Panc1 (cell line): ENCODE data around the gene NUP133. TPM values are rescaled to one million over a fixed set of nuclear protein-coding genes. Genes with fewer than 3 reads are reported as not detected.
"Not testable (repeated sequence)": the region's sequence is repeated elsewhere in the genome, so short reads cannot be mapped to it uniquely, and the experiment has no call there.

Experiments
- ATAC-seq: fragments of 200-7000 bp; cut with Tn5 transposase; 2 replicates; pipeline ENCODE4 v1.9.1; 2020; ENCODE audit warnings: mild to moderate bottlenecking, moderate library complexity
- BruUV-seq: library from RNA; stranded (reverse); fragments of 400-500 nt; replicated peaks from 2 replicates; lab custom pipeline; 2021; lab: Mats Ljungman, UMichigan
- CTCF ChIA-PET: fragments of 300-600 bp; sonication (Branson Sonifier 250); formaldehyde crosslinking; loops from one replicate; lab custom pipeline; 2022; ENCODE audit warnings: antibody characterized with exemption; lab: Charles Lee
- POLR2A ChIA-PET: fragments of 300-600 bp; sonication (Branson Sonifier 250); formaldehyde crosslinking; loops from one replicate; lab custom pipeline; 2022; ENCODE audit warnings: antibody characterized with exemption; lab: Charles Lee
- DNase-seq: peaks from one replicate; pipeline ENCODE4 v3.0.0-alpha.2; 2010; ENCODE audit warnings: low read depth, low spot score
- H3K27ac ChIP-seq: 2 replicates; pipeline ENCODE4 v1.5.1; 2011; ENCODE audit warnings: mild to moderate bottlenecking, low read length, inconsistent platforms
- H3K27me3 ChIP-seq: fragments of 200-500 bp; sonication (Bioruptor generic); 2 replicates; pipeline ENCODE4 v1.6.0; 2014; ENCODE audit warnings: low read length, inconsistent platforms; ENCODE audit not compliant: control insufficient read depth, insufficient read depth
- H3K36me3 ChIP-seq: fragments of 200-500 bp; sonication (Bioruptor generic); 2 replicates; pipeline ENCODE4 v1.5.1; 2014; ENCODE audit warnings: inconsistent platforms, mild to moderate bottlenecking, low read length, moderate library complexity; ENCODE audit not compliant: control insufficient read depth, insufficient read depth
- H3K4me1 ChIP-seq: 2 replicates; pipeline ENCODE4 v1.5.1; 2011; ENCODE audit warnings: inconsistent platforms, mild to moderate bottlenecking, low read length, moderate library complexity; ENCODE audit not compliant: control insufficient read depth, insufficient read depth
- H3K4me3 ChIP-seq, 2 experiments: 2 replicates each; pipeline ENCODE4 v1.5.1; 2011 to 2012; ENCODE audit warnings: low read depth in 2 of 2, low read length in 2 of 2, mild to moderate bottlenecking in 2 of 2, inconsistent platforms in 1 of 2, moderate library complexity in 1 of 2
- H3K9me3 ChIP-seq: fragments of 200-500 bp; sonication (Bioruptor generic); 2 replicates; pipeline ENCODE4 v1.5.1; 2014; ENCODE audit warnings: low read depth, mild to moderate bottlenecking, inconsistent platforms, low read length, moderate library complexity; ENCODE audit not compliant: control insufficient read depth, insufficient read depth
- POLR2AphosphoS5 ChIP-seq: IDR thresholded peaks from 2 replicates; pipeline ENCODE4 v1.6.1; 2012; ENCODE audit warnings: mild to moderate bottlenecking, low read depth, low read length, moderate library complexity
- in situ Hi-C: cut with HindIII; loops from 2 replicates; pipeline ENCODE4 v1.10.0; 2016; ENCODE audit warnings: low sequenced_read_pairs, low pct_unique_long_range_greater_than_20kb
- intact Hi-C: fragments of 100-400 bp; cut with micrococcal nuclease; formaldehyde crosslinking; loops from one replicate; pipeline ENCODE4 v1.10.0; 2022; ENCODE audit not compliant: unreplicated experiment
- total RNA-seq: library from RNA; stranded (reverse); gene quantifications from one replicate; pipeline ENCODE4 v1.2.1, GENCODE V29; 2021; ENCODE audit not compliant: unreplicated experiment
- TF ChIP-seq, protein P1 (sequence below), 2 experiments: IDR thresholded peaks; 2 replicates each; pipeline ENCODE4 v1.6.1; 2011 to 2012; ENCODE audit warnings: low read depth in 2 of 2, control low read depth in 1 of 2, low read length in 1 of 2, mild to moderate bottlenecking in 1 of 2, moderate library complexity in 1 of 2; ENCODE audit not compliant: insufficient read depth in 1 of 2
- TF ChIP-seq, protein P2 (sequence below): fragments of 450-650 bp; IDR thresholded peaks from 2 replicates; pipeline ENCODE4 v1.5.1; 2017; ENCODE audit warnings: mild to moderate bottlenecking

NUP133 gene
- total RNA-seq, 1 experiment from 2014 or later = 39.5 TPM

DNA sequence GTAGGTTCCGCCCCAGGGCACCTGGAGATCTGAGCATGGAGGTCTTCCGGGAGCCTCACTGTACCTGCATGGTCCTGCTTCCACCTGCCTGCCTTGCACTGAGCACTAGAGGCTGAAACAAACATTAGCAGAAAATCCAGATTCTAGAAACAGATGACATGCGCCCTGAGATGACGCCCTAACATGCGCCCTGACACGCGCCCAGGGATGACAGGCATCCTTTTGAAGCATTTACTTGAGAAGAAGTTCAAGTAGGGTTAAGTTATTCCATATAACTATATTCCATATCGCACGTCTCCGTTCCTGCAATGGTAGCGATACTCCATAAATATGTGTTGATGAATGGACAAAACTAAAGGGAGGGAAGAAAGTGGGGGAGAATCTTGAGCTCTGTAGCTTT lies 87.9 kb downstream of the NUP133 start:
- ChIA-PET CTCF (no interaction called here), POLR2A (no interaction called here)
- no peak for ATAC-seq
- Histone ChIP-seq H3K36me3 (no peaks in the 10 kb centered on the region), H3K4me1 (no peaks in the 10 kb centered on the region), H3K4me3 (no peak overlapping the region), H3K27me3 (peaks cover 3% of the 10 kb centered on the region; the same call in 1 of the 2 replicates), H3K27ac (no peak overlapping the region), H3K9me3 (no peaks in the 10 kb centered on the region)
- BruUV-seq = no TSS peak
- TF ChIP-seq, protein P1, sequence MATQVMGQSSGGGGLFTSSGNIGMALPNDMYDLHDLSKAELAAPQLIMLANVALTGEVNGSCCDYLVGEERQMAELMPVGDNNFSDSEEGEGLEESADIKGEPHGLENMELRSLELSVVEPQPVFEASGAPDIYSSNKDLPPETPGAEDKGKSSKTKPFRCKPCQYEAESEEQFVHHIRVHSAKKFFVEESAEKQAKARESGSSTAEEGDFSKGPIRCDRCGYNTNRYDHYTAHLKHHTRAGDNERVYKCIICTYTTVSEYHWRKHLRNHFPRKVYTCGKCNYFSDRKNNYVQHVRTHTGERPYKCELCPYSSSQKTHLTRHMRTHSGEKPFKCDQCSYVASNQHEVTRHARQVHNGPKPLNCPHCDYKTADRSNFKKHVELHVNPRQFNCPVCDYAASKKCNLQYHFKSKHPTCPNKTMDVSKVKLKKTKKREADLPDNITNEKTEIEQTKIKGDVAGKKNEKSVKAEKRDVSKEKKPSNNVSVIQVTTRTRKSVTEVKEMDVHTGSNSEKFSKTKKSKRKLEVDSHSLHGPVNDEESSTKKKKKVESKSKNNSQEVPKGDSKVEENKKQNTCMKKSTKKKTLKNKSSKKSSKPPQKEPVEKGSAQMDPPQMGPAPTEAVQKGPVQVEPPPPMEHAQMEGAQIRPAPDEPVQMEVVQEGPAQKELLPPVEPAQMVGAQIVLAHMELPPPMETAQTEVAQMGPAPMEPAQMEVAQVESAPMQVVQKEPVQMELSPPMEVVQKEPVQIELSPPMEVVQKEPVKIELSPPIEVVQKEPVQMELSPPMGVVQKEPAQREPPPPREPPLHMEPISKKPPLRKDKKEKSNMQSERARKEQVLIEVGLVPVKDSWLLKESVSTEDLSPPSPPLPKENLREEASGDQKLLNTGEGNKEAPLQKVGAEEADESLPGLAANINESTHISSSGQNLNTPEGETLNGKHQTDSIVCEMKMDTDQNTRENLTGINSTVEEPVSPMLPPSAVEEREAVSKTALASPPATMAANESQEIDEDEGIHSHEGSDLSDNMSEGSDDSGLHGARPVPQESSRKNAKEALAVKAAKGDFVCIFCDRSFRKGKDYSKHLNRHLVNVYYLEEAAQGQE (IDR thresholded peaks at IDR 0.05; ENCODE audit: insufficient read depth in 1 of 2, low read depth in 2 of 2, low read length in 1 of 2) = no peak
- TF ChIP-seq POLR2AphosphoS5 = no peak
- TF ChIP-seq, protein P2, sequence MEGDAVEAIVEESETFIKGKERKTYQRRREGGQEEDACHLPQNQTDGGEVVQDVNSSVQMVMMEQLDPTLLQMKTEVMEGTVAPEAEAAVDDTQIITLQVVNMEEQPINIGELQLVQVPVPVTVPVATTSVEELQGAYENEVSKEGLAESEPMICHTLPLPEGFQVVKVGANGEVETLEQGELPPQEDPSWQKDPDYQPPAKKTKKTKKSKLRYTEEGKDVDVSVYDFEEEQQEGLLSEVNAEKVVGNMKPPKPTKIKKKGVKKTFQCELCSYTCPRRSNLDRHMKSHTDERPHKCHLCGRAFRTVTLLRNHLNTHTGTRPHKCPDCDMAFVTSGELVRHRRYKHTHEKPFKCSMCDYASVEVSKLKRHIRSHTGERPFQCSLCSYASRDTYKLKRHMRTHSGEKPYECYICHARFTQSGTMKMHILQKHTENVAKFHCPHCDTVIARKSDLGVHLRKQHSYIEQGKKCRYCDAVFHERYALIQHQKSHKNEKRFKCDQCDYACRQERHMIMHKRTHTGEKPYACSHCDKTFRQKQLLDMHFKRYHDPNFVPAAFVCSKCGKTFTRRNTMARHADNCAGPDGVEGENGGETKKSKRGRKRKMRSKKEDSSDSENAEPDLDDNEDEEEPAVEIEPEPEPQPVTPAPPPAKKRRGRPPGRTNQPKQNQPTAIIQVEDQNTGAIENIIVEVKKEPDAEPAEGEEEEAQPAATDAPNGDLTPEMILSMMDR = no peak
- intact Hi-C loops = no loop called here
- no peak for DNase-seq
- in situ Hi-C loops = no loop called here

DNA sequence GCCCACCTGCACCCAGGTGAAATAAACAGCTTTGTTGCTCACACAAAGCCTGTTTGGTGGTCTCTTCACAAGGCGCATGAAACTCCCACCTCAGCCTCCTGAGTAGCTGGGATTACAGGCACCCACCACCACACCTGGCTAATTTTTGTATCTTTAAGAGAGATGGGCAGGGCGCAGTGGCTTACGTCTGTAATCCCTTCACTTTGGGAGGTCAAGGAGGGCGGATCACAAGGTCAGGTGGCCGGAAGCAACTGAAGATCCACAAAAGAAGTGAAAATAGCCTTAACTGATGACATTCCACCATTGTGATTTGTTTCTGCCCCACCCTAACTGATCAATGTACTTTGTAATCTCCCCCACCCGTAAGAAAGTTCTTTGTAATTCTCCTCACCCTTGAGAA lies 89.6 kb downstream of the NUP133 start:
- H3K27me3 ChIP-seq, in situ Hi-C loops, H3K36me3 ChIP-seq, H3K9me3 ChIP-seq, H3K4me3 ChIP-seq, DNase-seq, BruUV-seq, POLR2A ChIA-PET, H3K4me1 ChIP-seq, ATAC-seq, H3K27ac ChIP-seq, intact Hi-C loops: not testable (repeated sequence)
- CTCF ChIA-PET = interaction anchor here (0.7 kb wide), 1 partner anchor 165 kb away, joined by 3 read pairs; no protein-coding TSS in a partner anchor

DNA sequence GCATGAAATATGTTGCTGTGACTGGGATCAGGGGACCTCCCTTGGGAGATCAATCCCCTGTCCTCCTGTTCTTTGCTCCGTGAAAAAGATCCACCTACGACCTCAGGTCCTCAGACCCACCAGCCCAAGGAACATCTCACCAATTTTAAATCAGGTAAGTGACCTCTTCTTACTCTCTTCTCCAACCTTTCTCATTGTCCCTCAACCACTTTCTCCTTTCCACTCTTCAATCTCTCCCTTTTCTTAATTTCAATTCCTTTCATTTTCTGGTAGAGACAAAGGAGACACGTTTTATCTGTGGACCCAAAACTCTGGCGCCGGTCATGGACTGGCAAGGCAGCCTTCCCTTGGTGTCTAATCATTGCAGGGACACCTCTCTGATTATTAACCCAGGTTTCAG lies 95.3 kb downstream of the NUP133 start:
- intact Hi-C loops, ATAC-seq, H3K27me3 ChIP-seq, H3K9me3 ChIP-seq, H3K36me3 ChIP-seq, DNase-seq, BruUV-seq, H3K27ac ChIP-seq, POLR2A ChIA-PET, H3K4me3 ChIP-seq, in situ Hi-C loops, CTCF ChIA-PET: not testable (repeated sequence)
- H3K4me1 ChIP-seq = peaks cover 12% of the 10 kb centered on the region
